Measurements from ENCODE around the gene THSD8. TPM values are rescaled to one million over a fixed set of nuclear protein-coding genes. Genes with fewer than 3 reads are reported as not detected.
A peak's percentile ranks its signal among the peaks of the same experiment; 100 is the strongest.

THSD8 gene
- total and polyA plus RNA-seq, 2 donors (not counting 1 experiment from before 2014, with no cell fraction given): not detected

DNA sequence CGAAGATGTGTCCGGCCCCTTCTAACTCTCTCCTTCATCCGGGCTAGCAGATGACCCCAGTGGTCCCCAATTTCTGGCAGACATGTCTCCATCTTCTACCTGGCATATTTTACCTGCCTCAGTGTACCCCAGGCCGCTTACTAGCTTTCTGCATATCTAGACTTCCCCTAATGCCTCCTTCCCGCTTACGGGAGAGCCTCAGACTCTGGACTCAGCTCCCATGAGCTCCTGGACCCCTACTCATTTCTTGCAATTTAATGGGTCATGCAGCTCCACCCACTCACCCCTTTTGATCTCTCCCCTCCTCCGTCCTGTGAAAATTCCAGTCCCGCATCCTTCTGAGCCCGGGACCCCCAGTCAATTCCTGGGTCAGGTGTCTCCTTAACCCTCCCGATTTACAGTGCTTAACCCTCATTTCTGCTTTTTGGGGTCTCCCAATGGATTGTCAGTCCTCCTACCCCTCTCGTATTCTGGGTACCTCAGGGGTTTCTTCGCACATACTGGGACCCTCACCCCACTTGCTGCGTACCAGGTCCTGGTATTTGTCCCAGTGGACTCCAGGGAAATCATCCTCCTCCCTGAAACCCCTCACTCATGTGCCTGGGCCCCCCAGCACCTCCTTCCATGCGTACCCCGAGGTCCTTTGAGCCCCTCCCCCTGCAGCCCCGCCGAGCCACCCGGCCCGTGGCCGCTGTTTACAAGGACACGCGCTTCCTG is 11.1 kb upstream of the THSD8 start:
- ATAC-seq (ENCODE audit: low read depth) (no peak), DNase-seq (no peak)
- peaks cover 25% of the 10 kb centered on the region for H3K79me2 ChIP-seq (ENCODE audit: control insufficient read depth, insufficient read depth, low read length)
- H3K4me1 ChIP-seq (ENCODE audit: control insufficient read depth in 2 of 2, insufficient read depth in 2 of 2, low read length in 2 of 2): peaks cover 49 to 62% of the 10 kb centered on the region in 2 donors
- H3K27me3 Mint-ChIP-seq: no peaks in the 10 kb centered on the region
- no peaks in the 10 kb centered on the region for H3K9me3 ChIP-seq (ENCODE audit: control extremely low read depth in 1 of 3, control insufficient read depth in 2 of 3, insufficient read depth in 1 of 3, low read length in 2 of 3)
- H3K4me2 ChIP-seq (replicated peaks; ENCODE audit: low read depth, low read length, poor library complexity, severe bottlenecking): peak overlapping the region; percentile 91
- peaks cover 0 to 4% of the 10 kb centered on the region in 2 experiments for H3K36me3 ChIP-seq (replicated peaks in 1 of 2; ENCODE audit: control extremely low read depth in 1 of 2, control insufficient read depth in 1 of 2, extremely low read depth in 1 of 2, insufficient read depth in 2 of 2, low read length in 1 of 2)
- H2AFZ ChIP-seq (ENCODE audit: insufficient read depth, low read depth, low read length, poor library complexity, severe bottlenecking): no peak overlapping the region
- intact Hi-C loops (cut with micrococcal nuclease): loop anchor here (1.0 to 5.0 kb wide), 4 partner anchors 8 to 1047 kb away; partner anchors contain the start of genes TRIR, ZNF490 and ZNF791
- peaks cover 19% of the 10 kb centered on the region for H4K20me1 ChIP-seq (ENCODE audit: control insufficient read depth, insufficient read depth, low read length, poor library complexity, severe bottlenecking)
- H3K27me3 ChIP-seq (replicated peaks in 1 of 4; ENCODE audit: control extremely low read depth in 1 of 4, control insufficient read depth in 3 of 4, insufficient read depth in 4 of 4, low read length in 3 of 4): no peaks in the 10 kb centered on the region
- 2% methylated on average over 22 of the region's 22 CpGs for WGBS (ENCODE audit: insufficient coverage)
- H3K4me3 ChIP-seq (ENCODE audit: control extremely low read depth in 1 of 5, extremely low read depth in 1 of 5, insufficient read depth in 1 of 5, low read depth in 2 of 5, low read length in 4 of 5): peak overlapping the region; percentile 94 to 99 (median 97)
- no peaks in the 10 kb centered on the region for H3K9me3 Mint-ChIP-seq (ENCODE audit: insufficient read depth)
- peak overlapping the region; percentile 99 for H3K27ac Mint-ChIP-seq
- TF ChIP-seq CTCF (IDR thresholded peaks at IDR 0.05) (no peak), EZH2 (IDR thresholded peaks at IDR 0.05; ENCODE audit: borderline replicate concordance, insufficient read depth, low read depth, low read length, poor library complexity, severe bottlenecking) (no peak)
- H3K9ac ChIP-seq (ENCODE audit: low read length): peak overlapping the region; percentile 86
- ChIA-PET CTCF (interaction anchor here (1.2 to 17.9 kb wide), 5 partner anchors 10 to 122 kb away, joined by 3 to 1147 read pairs (median 6); partner anchors contain the start of genes HOOK2 and RNASEH2A), POLR2A (interaction anchor here (0.6 to 6.8 kb wide), 12 partner anchors 8 to 314 kb away, joined by 3 to 233 read pairs (median 6); partner anchors contain the start of genes DHPS, GET3, HOOK2 and PRDX2)
- peak overlapping the region; percentile 95 to 97 for H3K27ac ChIP-seq (ENCODE audit: low read length in 2 of 2)
- H3K4me3 Mint-ChIP-seq: peak overlapping the region; percentile 97
- H3K4me1 Mint-ChIP-seq: peaks cover 43% of the 10 kb centered on the region
